GM21576 (cell line): ENCODE measurements around the gene SDR42E2.
"Not testable (repeated sequence)": the region's sequence is repeated elsewhere in the genome, so short reads cannot be mapped to it uniquely, and the experiment has no call there.

Source experiments
- ATAC-seq: cut with Tn5 transposase; IDR thresholded peaks from one replicate; pipeline ENCODE4 v1.9.1; 2021; ENCODE audit warnings: mild to moderate bottlenecking, moderate library complexity; ENCODE audit not compliant: unreplicated experiment

SDR42E2 gene

DNA sequence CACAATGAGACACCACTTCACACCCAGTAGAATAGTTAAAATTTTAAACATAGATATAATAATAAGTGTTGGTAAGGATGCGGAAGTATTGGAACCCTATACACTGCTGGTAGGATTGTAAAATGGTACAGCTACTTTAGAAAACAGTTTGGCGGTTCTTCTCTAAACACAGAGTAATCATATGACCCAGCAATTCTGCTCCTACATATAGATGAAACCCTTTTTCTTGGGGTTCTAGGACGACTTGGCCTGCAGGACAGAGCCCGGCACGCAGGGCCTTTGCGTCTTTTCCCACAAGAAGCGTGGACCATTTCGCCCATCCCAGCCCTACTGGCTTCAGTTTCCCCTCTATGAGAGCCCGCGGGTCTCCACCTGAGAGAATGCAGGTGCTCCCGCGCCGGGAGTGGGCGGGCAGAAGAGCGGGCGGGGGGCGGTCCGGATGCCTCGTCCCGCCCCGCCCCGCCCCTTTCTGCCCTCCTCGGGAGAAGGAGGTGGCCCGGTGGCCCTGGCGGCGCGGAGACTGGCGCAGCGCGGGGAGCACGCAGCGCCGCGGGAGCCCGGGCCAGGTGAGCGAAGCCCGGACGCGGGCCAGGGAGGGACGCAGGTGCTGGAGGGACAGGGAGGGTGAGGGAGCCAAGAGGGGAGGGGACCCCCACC, at the start of gene SDR42E2:
SDR42E2 (plus strand) TSS at position 508 of the 657 bp plus-strand sequence. CDS start 3,077 bp downstream, outside the sequence.
- ATAC-seq, result no peak

DNA sequence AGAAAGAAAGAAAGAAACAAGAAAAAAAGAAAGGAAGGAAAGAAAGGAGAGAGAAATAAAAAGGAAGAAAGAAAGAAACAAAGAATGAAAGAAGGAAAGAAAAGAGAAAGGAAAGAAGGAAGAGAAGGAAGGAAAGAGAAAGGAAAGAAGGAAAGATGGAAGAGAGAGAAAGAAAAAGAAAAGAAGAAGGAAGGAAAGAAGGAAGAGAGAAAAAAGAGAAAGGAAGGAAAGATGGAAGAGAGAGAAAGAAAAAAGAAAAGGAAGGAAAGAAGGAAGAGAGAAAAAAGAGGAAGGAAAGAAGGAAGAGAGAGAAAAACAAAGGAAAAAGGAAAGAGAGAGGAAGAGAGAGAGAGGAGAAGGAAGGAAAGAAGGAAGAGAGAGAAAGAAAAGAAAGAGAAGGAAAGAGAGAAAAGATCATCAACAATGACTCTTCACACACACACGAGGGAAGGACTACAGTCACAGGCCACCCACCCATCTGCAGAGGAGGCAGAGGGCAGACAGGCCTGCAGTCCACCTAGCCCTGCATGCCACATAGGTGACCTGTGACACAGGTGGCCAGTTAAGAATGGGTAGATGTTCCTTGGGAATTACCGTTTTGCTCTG, 46.1 kb upstream of the SDR42E2 start:
- no peak for ATAC-seq

DNA sequence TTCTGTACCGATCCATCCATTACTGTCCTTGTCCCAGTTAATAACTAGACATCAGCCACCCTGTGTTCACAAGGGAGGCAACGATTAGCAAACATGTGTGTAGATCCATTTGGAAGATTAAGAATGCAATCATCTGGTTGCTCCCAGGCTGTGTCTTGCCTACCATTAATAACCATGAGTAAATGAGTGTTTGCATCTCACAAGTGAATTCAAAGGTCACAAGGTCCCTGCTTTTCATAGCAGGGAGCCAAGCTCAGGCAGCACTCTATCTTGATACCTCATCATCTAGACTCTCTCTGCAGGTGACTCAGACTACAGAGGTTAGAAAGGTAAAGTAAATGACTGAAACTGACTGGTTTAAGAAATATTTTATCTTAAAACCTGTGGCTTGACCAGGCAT, 44.7 kb upstream of the SDR42E2 start:
- no peak for ATAC-seq

DNA sequence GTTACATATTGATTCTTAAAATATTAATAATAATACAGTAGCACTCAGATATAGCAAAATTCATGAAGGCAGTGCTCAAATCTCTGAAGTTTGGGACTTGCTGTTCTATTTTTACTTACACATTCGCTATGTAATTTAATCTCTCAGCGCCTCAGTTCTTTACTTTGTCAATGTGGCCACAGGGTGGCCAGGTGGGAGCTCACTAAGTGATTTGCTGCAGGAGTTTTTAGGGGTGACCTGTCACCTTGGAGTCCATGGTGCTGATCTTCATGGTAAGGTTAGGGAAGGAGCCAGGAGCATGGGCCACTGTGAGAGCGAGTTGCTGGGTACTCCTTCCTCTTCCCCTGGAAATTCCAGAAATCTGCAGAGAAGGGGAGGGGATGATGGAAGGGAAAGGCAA, 41.9 kb upstream of the SDR42E2 start:
- ATAC-seq, result no peak

DNA sequence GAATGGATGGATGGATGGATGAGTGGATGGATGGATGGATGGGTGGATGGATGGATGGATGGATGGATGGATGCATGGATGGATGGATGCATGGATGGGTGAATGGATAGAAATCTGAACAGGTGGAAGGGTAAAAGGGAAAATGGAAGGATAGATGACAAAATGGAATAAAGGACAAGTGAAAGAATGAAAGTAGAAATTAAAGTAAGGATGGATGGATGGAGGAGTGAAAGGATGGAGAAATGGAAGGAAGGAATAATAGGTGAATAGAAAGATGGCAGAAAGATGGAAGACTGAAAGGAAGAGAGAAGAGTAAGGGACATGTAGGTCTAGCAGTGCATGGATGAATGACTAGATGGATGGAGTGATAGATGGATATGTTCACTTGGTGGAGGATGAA, 40.1 kb upstream of the SDR42E2 start:
- ATAC-seq, result no peak

DNA sequence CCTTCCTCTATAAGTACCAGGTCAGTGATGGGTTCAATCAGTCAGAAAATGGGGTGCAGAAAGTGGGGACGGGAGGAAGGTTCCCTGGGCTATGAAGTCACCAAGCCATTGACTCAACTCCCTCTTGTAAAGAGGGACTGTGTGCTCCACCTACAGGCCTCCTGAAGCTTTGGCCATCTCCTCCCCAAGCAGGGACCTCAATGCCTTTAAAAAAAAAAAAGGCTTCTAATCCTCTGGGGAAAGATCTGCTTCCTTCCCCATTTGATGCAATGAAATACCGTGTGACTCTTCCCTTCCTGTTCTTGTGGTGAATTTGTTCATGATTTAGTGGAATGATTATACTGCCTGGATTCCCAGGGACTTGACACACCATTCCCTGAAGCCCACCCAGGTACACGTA, 39.2 kb upstream of the SDR42E2 start:
- no peak for ATAC-seq

DNA sequence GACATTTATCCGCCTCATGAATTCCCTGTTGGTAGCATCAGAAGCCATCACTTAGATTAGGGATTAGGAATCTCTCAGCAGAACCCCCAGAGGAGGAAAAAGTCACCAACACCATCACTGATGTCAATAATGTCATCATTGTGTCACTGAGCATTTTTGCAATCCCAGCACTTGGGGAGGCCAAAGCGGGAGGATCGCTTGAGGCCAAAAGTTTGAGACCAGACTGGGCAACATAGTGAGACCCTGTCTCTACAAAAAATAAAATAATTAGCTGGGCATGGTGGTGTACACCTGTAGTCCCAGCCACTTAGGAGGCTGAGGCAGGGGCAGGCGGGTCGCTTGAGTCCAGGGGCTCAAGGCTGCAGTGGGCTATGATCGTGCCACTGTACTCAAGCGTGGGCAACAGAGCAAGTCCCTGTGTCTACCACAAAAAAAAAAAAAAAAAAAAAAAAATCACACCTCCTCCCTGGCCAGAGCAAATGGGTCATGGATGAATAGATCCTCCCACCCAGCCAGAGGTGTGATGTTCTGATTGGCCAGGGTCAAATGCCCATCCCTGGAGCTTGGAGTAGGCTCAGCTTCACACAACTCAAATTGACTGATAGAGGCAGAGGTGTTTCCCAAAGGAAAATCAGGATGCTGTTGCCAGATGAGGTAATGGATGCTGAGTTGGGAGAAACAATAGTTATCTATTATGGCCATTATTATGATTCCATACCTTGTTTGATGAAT, 38.4 kb upstream of the SDR42E2 start:
- no peak for ATAC-seq

DNA sequence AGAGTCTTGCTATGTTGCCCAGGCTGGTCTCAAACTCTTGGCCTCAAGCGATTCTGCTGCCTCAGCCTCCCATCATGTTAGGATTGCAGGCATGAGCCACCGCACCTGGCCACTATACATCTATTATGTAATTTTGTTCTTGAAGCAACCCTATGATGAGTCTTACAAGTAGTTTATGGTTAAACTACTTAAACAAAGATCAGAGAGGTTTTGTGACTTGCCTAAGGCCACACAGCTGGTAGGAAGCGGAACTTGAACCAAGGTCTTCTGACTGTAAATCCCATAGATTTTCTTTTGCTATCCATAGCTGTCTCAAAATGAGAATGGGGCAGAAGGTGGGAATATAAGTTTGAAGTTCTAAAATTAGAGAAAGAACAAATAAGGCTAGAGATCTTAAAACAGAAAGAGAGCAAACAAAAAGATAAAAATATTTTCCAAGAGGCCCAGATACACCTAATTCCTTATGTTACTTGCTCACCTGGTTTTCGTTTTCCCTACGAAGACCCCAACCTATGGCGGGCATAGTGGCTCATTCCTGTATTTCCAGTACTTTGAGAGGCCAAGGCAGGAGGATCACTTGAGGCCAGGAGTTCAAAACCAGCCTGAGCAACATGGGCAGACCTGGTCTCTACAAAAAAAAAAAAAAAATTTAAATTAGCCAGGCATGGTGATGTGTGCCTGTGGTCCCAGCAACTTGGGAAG, 37.6 kb upstream of the SDR42E2 start:
- ATAC-seq, result no peak

DNA sequence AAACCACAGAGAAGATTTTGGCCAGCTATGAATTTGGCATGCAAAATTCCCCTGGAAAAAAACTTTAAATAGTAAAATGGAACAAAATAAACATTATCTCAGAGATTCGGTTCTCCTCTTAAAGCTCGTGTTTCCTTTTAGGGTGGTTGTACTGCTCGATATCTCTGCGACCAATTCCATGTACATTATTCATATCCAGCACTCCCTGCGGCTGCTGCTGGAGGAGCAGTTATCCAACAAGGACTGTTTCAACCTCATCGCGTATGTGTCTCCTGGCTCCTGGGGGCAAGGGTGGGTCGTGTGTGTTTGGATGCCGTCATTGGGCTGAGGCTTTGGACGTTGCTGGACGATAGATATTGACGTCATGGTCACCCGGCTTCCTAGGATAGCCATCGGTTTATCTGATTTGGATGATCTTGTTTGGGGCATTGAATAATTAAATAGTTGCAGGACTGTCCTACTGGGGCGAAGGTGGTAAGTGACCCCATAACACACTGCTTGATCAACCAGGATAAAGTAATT, 36.2 kb upstream of the SDR42E2 start:
- no peak for ATAC-seq

DNA sequence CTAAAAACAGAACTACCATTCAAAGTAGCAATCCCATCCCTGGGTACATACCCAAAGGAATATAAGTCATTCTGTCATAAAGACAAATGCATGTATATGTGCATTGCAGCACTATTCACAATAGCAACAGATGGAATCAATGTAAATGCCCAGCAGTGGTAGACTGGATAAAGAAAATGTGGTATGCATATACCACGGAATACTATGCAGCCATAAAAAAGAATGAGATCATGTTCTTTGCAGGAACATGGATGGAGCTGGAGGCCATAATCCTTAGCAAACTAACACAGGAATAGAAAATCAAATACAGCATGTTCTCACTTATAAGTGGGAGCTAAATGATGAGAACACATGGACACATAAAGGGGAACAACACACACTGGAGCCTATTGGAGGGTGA, 33.8 kb upstream of the SDR42E2 start:
- ATAC-seq, result not testable (repeated sequence)

DNA sequence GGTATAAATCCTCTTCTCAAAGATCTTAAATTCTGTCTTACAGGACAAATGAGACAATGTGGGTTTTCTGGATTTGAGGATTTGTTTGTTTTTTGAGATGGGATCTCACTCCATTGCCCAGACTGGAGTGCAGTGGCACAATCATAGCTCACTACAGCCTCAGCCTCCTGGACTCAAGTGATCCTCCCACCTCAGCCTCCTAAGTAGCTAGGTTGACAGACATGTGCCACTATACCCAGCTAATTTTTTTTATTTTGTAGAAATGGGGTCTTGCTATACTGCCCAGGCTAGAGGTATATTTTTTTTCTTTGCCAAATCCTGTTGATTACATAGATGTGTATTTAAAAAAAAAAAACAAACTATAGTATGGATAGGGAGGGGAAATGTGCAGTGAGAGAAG, 31.8 kb upstream of the SDR42E2 start:
- ATAC-seq, result no peak

DNA sequence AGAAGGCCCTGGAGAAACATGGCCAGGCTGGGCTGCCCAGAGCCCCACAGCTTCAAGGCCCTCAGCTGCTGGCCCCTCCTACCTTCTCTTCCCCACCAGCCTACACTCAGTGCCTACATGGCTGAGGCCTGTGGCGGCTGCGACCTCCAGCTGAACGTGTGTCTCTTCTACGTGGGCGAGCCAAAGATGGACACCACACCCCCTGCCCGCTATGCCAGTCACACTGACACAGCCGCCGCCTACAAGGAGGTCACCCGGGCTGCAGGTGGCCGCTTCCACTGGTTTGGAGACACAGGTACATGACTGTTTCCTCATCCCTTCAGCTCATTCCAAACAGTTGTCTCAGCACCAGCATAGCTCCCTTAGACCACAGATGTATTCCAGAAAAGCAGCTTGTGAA, 29.5 kb upstream of the SDR42E2 start:
- no peak for ATAC-seq

DNA sequence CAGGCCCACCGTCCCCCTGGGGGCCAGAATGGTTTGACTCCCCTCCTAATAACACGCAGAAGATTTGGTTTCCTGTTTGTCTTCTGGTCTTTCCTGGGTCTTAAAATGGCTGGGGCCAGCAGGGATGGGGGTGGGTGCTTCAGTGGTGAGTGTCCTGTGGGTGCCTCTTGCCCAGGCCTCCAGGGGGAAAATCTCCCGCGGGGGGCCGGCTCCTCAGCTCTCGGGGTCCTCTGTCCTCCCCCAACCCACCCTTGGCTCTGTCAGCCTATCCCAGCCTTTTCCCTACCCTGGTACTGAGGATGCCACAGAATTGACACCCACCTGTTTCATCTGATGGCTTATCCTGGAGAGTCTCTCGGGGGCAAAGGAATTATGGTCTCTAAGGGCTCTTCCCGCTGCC, 23.8 kb upstream of the SDR42E2 start:
- no peak for ATAC-seq

DNA sequence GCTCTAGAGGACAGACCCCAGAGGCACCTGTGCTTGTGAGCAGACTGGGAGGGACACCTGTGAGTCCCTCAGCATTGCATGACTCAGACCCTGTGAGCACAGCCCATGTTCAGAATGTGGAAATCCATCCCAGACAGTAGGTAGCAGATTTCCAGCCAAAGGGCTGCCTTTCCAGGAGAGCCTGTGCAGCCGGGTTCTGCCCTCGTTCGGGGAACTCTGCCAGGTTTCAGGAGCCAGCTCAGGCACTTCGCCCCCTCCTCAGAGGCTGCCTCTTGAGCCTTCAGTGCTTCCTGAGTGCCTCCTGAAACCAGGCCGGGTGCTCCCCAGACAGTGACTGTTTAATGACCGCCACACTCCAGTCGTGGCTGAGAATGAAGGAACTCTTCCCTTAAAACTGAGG, 23.3 kb upstream of the SDR42E2 start:
- no peak for ATAC-seq

DNA sequence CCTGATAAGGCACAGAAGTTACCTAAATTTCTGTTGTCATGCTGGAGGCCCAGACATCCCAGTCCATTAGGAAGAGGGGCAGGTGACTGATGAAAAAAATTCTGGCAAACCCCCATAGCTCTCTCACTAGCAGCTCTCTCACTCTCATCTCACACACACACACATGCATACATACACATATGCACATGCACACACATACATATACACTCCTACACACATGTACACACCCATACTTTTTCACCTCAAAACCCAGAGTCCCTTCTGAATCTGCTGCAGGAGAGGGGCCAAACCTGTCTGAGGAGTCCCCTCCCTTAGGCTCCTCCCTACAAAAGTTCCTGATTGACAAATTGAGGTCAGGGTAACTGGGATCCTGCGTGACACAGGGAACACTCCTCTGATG, 22.6 kb upstream of the SDR42E2 start:
- no peak for ATAC-seq

DNA sequence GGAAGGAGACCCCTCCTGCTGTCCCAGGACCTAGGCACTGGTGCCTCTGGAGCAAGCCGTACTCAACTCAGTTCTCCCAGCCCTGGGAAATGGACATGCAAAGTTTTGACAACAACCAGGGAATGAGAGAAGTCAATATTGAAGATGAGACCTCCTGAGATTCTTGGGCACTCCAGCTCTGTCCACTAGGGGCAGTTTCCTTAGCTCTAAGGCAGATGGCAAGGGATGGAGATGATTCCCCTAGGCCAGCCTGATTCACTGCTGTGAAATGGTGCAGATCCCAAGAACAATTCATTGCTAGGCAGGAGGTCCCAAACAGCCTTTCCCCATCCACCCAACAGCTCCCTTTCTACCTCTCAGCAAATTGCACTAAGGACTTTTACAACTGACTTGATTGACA, 20.5 kb upstream of the SDR42E2 start:
- no peak for ATAC-seq

DNA sequence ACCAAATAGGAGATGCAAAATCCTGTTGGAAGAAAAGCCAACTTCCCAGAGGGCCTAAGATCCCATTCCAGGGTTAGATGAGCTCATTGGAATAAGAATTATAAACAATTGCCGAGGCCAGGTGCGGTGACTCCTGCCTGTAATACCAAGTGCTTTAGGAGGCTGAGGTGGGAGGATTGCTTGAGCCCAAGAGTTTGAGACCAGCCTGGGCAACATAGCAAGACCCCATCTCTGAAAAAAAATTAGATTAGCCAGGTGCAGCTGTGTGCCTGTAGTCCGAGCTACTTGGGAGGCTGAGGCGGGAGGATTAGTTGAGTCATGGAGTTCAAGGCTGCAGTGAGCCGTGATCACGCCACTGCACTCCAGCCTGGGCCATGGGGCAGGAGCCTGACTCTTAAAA, 17.8 kb upstream of the SDR42E2 start:
- ATAC-seq, result no peak

DNA sequence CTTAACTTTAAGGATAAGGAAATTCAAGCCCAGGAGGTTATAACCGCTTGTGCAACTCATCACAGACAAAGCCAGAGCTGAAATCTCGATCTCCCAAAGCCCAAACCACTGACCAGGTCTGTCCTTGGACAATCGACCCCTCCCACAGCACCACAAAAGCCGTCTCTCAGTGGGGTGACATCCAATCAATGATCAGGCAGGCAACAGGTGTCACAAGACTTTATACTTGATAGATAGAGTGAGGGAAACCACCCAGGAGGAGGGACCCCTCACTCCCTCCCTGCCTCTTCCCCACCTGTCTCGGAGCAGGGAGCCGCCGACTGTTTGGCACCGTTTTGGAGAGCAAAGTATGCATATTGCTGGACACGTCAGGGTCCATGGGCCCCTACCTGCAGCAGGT, 14.5 kb upstream of the SDR42E2 start:
- no peak for ATAC-seq

DNA sequence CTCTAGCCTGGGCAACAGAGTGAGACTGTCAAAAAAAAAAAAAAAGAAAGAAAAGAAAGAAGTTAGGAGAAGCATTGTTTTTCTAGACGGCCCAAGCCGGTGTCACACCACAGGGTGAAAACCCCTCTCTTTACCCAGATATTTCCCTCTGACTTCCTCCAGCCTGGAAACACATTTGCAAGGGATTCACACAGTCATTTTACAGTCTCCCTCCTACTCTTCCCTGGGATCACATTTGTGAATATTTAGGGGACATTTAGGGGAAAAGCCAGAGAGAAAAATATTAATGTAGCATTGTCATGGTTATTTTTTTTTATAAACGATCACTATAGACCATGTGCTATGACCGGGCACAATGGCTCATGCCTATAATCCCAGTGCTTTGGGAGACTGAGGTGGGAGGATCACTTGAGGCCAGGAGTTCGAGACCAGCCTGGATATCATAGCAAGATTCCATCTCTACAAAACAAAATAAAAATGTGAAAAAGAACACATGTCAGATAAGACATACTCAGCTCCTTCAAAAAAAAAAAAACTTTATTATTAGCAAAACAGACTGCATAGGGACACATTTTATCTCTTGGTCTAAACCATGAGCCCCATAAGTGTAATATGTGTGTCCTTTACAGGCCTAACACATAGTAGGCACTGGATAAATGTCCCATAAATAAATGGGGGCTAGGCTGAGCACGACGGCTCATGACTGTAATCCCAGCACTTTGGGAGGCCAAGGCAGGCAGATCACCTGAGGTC, 10.9 kb upstream of the SDR42E2 start:
- no peak for ATAC-seq

DNA sequence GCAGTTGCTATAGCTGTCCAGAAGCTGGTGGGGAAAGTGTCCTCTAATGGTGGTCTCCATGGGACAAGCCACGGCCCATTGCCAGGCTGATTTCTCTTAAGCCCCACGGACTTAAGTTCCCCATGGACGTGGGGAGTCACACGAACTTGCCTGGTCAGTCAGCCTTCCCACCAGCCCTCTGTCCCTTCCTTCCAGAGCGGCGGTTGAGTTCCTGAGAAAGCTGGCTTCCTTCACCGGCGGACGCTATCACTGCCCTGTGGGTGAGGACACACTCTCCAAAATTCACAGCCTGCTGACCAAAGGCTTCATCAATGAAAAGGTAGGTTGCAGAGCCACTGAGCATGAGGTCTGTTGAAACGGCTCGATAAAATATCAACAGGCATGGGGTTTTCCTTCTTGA, 10.0 kb upstream of the SDR42E2 start:
- no peak for ATAC-seq

DNA sequence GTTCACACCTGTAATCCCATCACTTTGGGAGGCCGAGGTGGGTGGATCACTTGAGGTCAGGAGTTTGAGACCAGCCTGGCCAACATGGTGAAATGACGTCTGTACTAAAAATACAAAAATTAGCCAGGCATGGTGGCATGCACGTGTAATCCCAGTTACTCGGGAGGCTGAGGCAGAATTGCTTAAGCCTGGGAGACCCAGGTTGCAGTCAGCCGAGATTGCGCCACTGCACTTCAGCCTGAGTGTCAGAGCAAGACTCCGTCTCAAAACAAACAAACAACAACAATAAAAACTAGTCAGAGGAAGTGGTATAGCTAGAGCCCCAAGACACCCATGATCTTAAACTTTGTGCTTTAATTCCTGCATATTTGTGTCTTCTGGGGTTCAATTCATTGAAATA, 9.2 kb upstream of the SDR42E2 start:
- not testable (repeated sequence) for ATAC-seq
